ENCODE measurements around the gene ARFGAP2.
"Not testable (repeated sequence)": the region's sequence is repeated elsewhere in the genome, so short reads cannot be mapped to it uniquely, and the experiment has no call there.

ARFGAP2 gene

DNA sequence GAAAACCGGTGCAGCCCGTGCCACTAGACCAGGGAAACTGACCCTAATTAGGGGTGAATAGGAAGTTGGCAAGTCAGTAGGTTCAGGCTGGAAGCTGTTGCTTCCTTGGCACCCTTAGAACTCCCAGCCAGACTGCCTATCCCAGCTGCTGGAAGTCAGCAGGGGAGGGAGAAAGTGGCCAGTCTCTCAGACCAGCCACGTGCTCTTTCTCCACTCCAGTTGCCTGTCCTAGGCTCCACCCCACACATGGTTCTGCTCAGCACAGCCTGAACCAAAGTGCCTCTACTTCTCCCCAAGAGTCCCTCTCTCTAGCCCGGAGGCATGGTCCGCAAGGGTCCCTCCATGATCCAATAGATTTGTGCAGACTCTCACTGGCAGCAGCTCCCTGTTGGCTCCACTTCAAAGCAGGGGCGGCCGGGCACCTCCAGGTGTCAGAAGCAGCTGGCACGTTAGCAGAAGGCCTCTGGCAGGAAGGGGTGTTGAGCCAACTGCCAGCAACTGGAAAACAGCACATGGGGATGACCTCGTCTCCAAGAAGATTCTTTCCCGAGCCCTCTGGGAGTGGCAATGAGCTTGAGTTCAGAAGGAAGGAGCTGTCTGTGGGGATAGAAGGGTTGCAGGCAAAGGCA lies 27.7 kb downstream of the ARFGAP2 start:
- DNase-seq (ENCODE audit: low read depth): no peak

DNA sequence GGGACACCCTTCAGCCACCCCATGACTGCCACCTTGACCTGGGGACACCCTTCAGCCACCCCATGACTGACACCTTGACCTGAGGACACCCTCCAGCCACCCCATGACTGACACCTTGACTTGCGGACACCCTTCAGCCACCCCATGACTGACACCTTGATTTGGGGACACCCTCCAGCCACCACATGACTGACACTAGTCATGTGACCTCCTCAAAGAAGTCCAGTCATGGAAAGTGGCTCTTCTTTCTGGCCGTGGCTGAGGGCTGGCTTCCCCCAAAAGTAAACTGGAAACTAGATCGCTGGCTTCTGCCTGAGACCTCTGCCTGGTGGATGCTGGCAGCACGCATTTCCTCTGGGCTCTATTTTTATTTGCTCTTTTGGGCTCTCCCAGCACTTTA lies 28.4 kb downstream of the ARFGAP2 start:
- DNase-seq (ENCODE audit: low read depth): no peak

DNA sequence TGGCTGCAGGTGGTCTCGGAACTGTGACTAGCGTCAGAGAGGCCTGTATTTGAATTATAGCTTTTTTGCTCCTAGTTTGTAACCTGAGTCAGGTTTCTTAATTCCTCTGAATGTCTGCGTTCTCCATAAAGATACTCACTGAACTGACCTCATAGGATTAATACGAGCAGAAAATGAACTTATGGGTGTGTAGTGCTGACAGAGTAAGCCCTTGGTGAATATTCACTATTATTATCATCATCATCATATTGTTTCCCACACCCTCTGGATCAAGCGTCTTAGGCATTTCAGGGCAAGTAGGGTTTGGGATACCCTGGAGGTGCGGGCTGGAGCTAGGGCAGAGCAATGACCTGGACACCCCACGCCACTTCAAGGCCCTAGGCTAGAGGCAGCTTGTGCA lies 29.0 kb downstream of the ARFGAP2 start:
- DNase-seq (ENCODE audit: low read depth): no peak

DNA sequence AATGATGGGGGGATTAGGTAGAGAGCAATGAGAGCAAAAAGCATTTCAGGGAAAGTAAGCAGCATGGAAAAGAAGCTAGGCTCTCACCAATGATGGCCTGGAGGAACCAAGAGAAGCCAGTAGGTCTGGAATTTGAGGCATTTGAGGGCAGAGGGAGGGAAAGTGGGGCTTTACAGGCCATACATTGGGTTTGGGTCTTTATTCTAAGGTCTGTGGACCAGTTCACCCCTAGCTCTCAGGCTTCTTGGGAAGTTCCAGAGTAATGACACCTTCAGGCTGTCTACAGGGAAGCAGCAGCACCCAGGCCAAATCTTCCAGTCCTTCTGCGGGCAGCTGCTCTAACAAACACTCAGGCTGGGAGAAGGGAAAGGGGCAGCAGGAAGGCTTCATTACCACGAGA lies 29.4 kb downstream of the ARFGAP2 start:
- DNase-seq (ENCODE audit: low read depth): no peak

DNA sequence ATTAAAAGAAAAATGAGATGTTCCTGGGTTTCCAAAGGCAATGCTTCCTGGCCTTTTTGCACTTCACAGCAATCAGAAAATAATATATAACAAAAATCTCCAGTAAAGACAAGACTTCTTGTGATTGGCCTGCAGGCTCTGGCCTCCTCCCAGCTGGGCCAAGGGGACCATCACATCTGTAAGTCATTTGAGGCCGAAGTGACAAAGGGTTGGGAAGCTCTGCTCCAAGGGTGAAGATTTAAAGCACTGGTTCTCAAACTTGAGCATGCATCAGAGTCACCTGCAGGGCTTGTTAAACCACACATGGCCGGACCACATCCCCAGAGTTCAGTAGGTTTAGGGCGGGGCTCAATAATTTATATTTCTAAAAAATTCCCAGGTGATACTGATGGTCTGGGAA lies 32.1 kb downstream of the ARFGAP2 start:
- DNase-seq (ENCODE audit: low read depth): no peak

DNA sequence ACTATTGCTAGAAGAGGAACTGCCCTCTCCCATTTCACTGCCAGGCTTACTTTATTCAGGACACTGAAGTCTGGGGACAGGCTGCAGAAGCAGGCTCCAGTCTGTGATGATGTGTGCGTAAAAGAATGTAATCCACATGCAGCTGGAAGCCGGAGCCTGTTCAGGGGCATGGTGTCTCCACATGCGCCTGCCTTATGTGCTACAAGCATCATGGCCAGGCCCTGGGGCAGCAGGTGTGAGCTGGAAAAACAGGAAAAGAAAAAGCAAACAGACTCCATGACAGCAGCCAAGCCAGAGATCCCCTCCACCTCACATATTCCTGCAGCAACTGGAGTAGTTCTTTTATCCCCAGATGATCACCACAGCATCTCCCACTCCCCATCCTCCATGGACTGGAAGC lies 33.4 kb downstream of the ARFGAP2 start:
- peak; percentile 86 for DNase-seq (ENCODE audit: low read depth)

DNA sequence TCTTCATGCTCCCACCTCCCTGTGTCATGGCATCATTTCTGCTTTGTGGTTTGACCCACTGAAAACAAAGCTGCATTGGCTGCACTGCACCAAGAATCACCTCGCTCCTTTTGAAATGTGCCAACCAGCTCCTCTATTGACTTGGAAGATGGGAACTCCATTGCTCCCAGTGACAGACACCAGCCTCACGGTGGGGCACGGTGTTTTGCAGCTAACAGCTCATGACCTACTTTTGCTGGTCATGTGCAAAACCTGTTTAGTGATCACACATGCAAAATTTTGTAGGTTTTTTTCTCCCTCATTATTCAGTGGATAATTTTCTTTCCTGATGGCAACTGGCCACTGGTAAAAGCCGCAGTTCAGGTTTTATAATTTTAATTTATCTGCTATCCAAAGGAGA lies 36.8 kb downstream of the ARFGAP2 start:
- DNase-seq (ENCODE audit: low read depth): no peak

DNA sequence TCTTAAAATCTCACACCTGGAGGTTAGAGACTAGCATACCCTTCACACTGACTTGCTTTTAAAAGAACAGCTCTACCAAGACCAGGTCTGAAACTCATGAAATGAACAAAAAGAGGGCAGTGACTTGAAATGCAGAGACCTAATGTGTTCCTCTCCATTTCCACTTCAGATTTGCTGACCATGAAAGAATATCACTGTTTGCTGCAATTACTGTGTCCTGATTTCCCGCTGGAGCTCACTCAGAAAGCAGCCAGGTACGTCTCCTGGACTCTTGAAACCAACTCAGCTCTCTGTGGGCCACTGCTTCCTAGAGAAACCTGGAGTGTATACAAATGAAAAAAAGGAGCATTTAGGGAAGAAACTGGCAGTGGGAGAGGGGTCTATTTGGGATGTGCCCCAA lies 39.2 kb downstream of the ARFGAP2 start:
- no peak for DNase-seq (ENCODE audit: low read depth)

DNA sequence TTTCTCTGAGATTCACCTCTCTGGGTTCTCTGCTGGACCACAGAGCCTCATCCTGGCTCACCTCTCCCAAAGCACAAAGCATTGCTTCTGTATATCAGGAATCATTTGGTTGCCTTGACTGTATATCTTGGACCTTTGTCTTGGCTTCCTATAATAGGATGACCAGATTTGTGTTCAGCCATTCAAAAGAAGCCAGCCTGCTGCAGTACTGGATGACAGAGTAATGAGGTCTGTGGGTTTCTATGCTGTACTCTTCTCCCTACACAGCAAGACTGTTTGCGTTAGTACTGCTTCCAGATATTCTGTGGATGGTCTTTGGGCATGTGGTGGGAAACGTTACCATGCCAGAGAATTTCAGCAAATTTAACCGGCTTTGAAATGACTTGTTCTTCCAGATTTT lies 39.8 kb downstream of the ARFGAP2 start:
- DNase-seq (ENCODE audit: low read depth): no peak

DNA sequence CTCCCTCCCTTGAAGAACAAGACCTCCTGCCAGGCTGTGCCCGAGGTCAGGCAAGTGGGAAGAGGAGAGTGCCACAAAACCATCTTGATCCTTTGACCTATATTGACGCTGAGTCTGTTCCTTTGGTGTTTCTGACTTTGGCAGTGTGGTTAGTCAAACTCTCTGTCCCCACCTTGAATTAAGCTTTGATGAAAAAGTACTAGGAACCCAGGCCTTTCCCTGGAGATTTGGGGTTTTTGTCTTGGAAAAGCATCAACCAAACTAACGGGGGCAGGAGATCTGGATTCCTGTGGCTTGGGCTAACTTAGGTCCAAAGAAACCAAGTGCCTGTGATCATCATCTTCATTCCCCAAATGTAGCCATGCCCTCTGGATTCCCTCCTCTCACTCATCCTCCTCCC lies 40.4 kb downstream of the ARFGAP2 start:
- no peak for DNase-seq (ENCODE audit: low read depth)

DNA sequence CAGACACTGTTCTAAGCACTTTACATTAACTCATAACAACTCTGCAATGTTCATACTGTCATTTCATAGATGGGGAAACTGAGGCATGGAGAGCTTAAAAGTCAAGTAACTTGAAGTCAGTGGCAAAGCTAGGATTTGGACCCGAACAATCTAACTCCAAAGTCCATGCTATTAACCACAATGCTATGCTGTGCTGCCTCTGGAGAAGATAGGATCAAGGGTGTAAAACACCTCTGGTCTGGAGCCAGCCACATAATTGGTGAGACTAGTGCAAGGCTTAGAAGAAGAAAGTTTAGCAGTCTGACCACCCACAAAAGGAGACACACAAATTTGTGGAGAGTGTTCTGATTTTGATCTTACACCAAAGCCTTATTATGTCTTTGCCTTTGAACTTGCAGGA lies 43.7 kb downstream of the ARFGAP2 start:
- no peak for DNase-seq (ENCODE audit: low read depth)

DNA sequence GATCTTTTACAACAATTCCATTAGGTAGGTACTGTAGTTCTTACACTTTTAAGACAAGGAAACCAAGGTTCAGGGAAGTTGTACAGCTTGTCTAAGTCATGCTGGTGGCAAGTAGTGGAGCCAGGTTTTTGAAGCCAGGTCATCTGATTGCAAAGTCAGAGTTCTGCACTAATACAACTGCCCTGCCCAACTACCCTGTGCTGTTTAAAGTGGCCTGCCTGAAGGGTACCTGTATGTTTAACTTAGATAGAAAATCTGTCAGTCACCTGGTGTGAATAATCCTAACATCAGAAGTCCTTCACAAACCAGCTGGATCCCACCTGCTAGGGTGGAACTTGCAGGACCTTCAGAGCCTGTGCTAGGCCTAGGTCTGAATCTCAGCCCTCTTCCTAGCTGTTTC lies 44.2 kb downstream of the ARFGAP2 start:
- no peak for DNase-seq (ENCODE audit: low read depth)

DNA sequence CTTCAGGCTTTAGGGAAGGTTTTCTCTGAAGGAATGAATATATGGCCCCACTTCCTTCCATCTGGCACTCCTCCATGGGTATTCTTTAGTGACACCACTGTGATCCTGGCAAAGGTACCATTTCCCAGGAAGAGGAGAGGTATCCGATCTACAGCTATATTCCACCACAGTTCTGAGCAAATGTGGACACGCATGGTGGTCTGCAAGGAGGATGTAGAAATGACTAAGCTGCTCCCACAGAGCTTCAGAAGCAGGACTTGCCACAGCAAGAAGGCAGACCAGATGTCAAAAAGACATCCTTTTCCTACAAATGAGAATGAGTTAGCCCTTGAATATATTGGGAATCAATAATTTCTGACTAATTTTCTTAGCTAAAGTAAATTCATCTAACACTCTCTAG lies 45.5 kb downstream of the ARFGAP2 start:
- no peak for DNase-seq (ENCODE audit: low read depth)

DNA sequence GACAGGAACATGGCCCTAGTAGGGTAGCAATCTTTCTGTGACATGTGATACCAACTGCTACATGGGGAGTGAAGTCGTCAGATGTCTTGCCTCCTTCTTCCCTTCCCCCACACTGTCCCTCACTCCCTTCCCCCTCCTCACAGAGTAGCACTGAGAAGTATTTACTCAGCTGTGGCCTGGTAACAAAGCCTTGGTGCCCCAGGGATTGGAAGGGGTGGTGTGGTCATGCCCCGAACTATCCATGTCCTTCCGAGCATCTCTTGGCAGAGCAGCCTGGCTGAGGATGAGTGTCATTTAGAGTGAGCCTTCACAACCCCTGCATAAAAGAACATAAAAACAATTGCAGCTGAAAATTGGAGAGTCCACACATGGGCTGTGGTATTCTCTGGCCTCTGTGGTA lies 46.1 kb downstream of the ARFGAP2 start:
- no peak for DNase-seq (ENCODE audit: low read depth)

DNA sequence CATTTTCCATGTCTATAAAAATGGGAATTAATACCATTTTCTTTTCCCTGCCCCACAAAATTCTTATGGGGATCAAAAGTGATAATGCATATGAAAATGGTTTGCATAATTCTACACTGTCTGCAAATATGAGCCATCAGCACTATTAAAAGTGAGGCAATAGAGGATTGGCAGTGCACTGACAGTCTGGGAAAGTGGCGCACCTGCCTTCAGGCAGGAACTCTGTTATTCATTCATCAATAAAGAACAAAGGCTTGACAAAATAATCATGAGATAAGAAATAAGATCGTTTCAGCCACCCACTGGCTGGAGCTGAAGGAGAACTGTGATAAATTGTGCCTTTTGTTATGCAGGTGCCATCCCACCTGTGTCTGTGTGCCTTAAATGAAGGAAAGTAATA lies 49.5 kb downstream of the ARFGAP2 start:
- no peak for DNase-seq (ENCODE audit: low read depth)

DNA sequence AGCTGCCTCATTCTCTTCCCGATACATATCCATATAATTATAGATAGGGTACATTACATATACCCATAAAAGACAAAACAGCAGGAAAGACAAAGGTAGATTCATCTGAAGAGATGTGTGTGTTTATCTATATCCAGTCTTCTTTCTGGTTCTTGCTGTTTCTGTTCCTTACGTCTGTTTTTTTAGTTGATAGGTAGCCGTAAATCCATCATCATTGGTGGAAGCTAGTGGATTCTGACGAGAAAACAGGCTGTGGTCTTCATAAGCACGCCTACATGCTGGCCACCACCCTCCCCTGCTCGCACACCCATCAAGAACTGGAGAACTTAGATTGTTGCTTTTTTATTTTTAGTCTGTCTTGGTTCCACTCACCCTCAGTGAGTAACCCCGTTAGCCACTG lies 51.6 kb downstream of the ARFGAP2 start:
- DNase-seq (ENCODE audit: low read depth): no peak

DNA sequence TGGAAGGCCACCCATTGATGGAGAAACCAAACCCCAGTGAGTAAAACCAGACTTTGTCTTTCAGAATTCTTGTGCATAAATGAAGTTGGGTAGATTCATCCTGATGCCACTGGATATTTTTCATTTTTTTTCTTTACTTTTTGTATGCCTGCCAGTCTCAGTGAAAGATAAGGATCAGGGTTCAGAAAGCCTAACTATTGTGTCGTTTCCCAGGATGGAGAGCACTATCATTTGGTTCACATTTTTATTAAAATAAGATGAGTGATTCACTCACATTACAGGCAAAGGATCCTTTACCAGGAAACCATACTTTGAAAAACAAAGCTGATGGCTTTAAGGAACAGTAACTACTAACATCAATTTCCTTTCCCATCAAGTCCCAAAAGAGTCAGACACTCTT lies 52.0 kb downstream of the ARFGAP2 start:
- no peak for DNase-seq (ENCODE audit: low read depth)

DNA sequence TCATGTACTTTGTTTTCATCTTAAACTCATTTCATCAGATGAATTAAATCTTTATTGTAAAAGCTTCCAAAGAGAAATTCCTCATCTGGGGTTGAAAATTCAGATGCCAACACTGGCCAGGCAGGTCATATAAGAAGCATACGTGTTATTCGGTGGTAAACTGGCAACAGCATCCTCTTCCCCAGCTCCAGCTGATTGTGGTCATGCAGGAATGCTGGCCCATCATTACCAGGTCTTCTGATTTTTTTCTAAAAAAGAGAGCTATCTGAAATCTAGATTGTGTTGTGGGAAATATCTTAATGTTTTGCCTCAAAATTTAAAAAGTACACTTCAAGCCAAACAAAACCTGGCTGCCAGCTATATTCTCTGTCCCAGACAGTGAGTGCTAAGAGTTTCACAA lies 53.6 kb downstream of the ARFGAP2 start:
- DNase-seq (ENCODE audit: low read depth): no peak

DNA sequence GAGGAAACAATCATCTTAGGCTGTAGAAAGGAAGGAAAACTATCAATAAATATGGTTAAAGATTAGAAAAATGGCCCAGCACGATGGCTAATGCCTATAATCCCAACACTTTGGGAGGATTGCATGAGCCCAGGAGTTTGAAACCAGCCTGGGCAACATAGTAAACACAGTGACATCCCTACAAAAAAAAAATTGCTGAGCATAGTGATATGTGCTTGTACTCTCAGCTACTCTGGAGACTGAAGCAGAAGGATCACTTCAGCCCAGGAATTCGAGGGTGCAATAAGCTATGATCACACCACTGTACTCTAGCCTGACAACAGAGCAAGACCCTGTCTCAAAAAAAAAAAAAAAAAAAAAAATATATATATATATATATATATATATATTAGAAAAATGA lies 54.9 kb downstream of the ARFGAP2 start:
- no peak for DNase-seq (ENCODE audit: low read depth)

DNA sequence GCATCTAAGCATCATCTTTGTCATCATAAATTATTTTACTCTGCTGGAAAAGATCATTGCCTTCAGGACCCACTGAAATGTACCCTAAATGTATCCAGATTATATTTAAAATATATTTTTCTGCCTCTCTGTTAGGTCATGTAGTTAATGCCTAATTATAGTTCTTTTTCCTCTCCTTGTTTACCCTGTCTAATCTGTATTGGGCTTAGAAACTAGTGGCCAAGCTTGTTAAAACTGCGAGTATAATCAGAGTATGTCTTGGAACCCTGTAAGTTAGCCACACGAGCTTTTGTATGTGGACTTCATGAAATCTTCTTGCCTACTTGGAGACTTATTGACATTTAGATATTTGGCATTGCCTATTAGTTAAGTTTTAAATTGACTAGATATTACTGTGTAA lies 55.6 kb downstream of the ARFGAP2 start:
- no peak for DNase-seq (ENCODE audit: low read depth)

DNA sequence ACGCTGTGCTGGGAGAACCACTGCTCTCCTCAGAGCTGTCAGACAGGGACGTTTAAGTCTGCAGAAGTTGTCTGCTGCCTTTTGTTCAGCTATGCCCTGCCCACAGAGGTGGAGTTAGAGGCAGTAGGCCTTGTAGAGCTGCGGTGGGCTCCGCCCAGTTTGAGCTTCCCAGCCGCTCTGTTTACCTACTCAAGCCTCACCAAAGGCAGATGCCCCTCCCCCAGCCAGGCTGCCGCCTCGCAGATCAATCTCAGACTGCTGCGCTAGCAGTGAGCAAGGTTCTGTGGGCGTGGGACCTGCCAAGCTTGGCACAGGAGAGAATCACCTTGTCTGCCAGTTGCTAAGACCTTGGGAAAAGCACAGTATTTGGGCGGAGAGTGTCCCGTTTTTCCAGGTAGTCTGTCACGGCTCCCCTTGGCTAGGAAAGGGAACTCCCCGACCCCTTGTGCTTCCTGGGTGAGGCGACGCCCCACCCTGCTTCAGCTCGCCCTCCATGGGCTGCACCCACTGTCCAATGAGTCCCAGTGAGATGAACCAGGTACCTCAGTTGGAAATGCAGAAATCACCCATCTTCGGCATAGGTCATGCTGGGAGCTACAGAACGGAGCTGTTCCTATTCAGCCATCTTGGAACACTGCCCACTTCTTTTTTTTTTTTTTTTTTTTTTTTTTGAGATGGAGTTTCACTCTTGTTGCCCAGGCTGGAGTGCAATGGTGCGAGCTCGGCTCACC lies 57.6 kb downstream of the ARFGAP2 start:
- not testable (repeated sequence) for DNase-seq (ENCODE audit: low read depth)

Measured in iris pigment epithelial cell (primary cell).